Lung (tissue), 12 donors: ENCODE data around the gene RPL11. TPM values are rescaled to one million over a fixed set of nuclear protein-coding genes. Genes with fewer than 3 reads are reported as not detected.

Experiments used
- ATAC-seq: fragments of 200-7000 bp; cut with Tn5 transposase; one replicate; pipeline ENCODE4 v1.9.1; 2020; ENCODE audit warnings: moderate number of reproducible peaks; ENCODE audit not compliant: insufficient read depth, low FRiP score
- DNase-seq, 3 donors: peaks; one replicate each; pipeline ENCODE4 v3.0.0-alpha.2; 2013 to 2017
- H3K27ac ChIP-seq, 2 donors: one replicate each; pipeline ENCODE4 v1.5.1; 2013; ENCODE audit warnings: mild to moderate bottlenecking in 2 of 2, moderate library complexity in 2 of 2, control low read depth in 1 of 2, inconsistent platforms in 1 of 2, low read depth in 1 of 2, low read length in 1 of 2
- H3K27me3 ChIP-seq, 3 donors: one replicate each; pipeline ENCODE4 v1.5.1; 2013; ENCODE audit warnings: low read length in 2 of 3; ENCODE audit not compliant: control insufficient read depth in 3 of 3, insufficient read depth in 3 of 3
- H3K36me3 ChIP-seq, 4 donors: one replicate each; pipeline ENCODE4 v1.5.1; 2013; ENCODE audit warnings: low read length in 4 of 4, mild to moderate bottlenecking in 1 of 4, moderate library complexity in 1 of 4; ENCODE audit not compliant: control insufficient read depth in 4 of 4, insufficient read depth in 4 of 4
- H3K4me1 ChIP-seq, 5 donors: one replicate each; pipeline ENCODE4 v1.5.1; 2013; ENCODE audit warnings: low read length in 5 of 5, mild to moderate bottlenecking in 2 of 5, moderate library complexity in 1 of 5; ENCODE audit not compliant: control insufficient read depth in 5 of 5, insufficient read depth in 5 of 5
- H3K4me3 ChIP-seq: one replicate; pipeline ENCODE4 v1.5.1; 2013; ENCODE audit warnings: mild to moderate bottlenecking, control low read depth, moderate library complexity
- H3K9ac ChIP-seq, 2 donors: one replicate each; pipeline ENCODE4 v1.5.1; 2013; ENCODE audit warnings: low read length in 2 of 2, control low read depth in 1 of 2; ENCODE audit not compliant: insufficient read depth in 1 of 2
- H3K9me3 ChIP-seq, 4 donors: one replicate each; pipeline ENCODE4 v1.5.1; 2013; ENCODE audit warnings: low read length in 3 of 4, mild to moderate bottlenecking in 1 of 4, moderate library complexity in 1 of 4; ENCODE audit not compliant: control insufficient read depth in 4 of 4, insufficient read depth in 3 of 4
- WGBS, 2 donors: extraction: QIAGEN DNeasy Blood & Tissue Kit; methylation state at CpG; one replicate each; pipeline ENCODE4 v1.1.7; 2013; 5-methylcytosine and 5-hydroxymethylcytosine counted together
- polyA plus RNA-seq, 2 donors: library from polyadenylated mRNA; stranded (reverse); fragments of 200-250 nt; gene quantifications; one replicate each; pipeline ENCODE4 v1.2.1, GENCODE V29; 2013
- total RNA-seq, 2 donors: library from RNA; depleted of rRNA in 1 of 2; stranded (reverse); fragments of >200 nt in 1 of 2; gene quantifications; one replicate each; pipeline ENCODE4 v1.2.1, GENCODE V29; 2014 to 2021
- TF ChIP-seq, protein P1 (sequence below): IDR thresholded peaks from 2 replicates; pipeline ENCODE4 v1.5.1; 2012; ENCODE audit warnings: mild to moderate bottlenecking; ENCODE audit errors: control extremely low read depth, extremely low read depth
- donor health status: control.
- donor health status: control.
- donor health status: Bipolar disorder and iron deficiency.
- donor health status: healthy.
- donor health status: DM: yes; HTN: yes; CAD: no.

The RPL11 gene
- total and polyA plus RNA-seq, 4 donors = 775 to 3,087 (median 1,442) TPM

DNA sequence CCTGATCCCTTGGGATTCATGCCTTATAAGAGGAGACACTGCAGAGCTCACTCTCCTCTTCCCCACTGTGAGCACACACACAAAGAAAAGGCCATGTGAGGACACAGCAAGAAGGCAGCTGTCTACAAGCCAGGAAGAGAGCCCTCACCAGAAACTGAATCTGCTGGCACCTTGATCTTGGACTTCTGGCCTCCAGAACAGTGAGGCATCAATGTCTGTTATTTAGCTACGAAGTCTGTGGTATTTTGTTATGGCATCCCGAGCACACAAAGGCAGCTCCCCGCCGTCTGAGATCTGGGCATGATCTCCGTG, 47.1 kb upstream of the RPL11 start:
- H3K27me3 ChIP-seq = no peaks in the 10 kb centered on the region
- ATAC-seq (no peak), DNase-seq (no peak)
- H3K27ac ChIP-seq = no peak overlapping the region
- no peaks in the 10 kb centered on the region for H3K4me1 ChIP-seq
- no peaks in the 10 kb centered on the region for H3K36me3 ChIP-seq
- 89 to 92% methylated on average over 5 of the region's 5 CpGs for WGBS, 2 donors
- H3K9ac ChIP-seq = no peak overlapping the region
- no peaks in the 10 kb centered on the region for H3K9me3 ChIP-seq
- TF ChIP-seq, protein P1, sequence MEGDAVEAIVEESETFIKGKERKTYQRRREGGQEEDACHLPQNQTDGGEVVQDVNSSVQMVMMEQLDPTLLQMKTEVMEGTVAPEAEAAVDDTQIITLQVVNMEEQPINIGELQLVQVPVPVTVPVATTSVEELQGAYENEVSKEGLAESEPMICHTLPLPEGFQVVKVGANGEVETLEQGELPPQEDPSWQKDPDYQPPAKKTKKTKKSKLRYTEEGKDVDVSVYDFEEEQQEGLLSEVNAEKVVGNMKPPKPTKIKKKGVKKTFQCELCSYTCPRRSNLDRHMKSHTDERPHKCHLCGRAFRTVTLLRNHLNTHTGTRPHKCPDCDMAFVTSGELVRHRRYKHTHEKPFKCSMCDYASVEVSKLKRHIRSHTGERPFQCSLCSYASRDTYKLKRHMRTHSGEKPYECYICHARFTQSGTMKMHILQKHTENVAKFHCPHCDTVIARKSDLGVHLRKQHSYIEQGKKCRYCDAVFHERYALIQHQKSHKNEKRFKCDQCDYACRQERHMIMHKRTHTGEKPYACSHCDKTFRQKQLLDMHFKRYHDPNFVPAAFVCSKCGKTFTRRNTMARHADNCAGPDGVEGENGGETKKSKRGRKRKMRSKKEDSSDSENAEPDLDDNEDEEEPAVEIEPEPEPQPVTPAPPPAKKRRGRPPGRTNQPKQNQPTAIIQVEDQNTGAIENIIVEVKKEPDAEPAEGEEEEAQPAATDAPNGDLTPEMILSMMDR = no peak
- no peak overlapping the region for H3K4me3 ChIP-seq

DNA sequence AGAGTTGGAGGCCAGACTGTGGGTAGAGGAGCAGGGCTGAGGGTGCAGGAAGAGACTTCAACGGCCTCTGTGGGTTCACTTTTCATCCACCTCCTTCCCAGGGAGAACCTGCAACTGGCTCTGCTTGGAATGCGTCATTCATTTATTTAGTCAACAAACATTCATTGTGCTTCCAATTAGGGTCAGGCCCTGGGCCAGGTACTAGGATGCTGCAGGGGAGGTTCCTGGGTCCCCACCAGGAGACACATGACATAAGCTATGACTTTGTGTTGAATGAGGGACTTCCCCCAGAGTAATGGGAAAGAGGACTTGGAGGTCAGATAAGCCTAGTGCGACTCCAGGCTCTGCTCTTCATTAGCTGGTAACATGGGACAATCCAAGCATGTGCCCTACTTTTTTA, 46.3 kb upstream of the RPL11 start:
- 86 to 93% methylated on average over 3 of the region's 3 CpGs for WGBS, 2 donors
- no peak for DNase-seq
- Histone ChIP-seq H3K9ac (no peak overlapping the region), H3K27me3 (no peaks in the 10 kb centered on the region), H3K27ac (no peak overlapping the region), H3K4me1 (no peaks in the 10 kb centered on the region), H3K4me3 (no peak overlapping the region), H3K36me3 (no peaks in the 10 kb centered on the region), H3K9me3 (no peaks in the 10 kb centered on the region)
- TF ChIP-seq, protein P1 = no peak
- no peak for ATAC-seq

GRCh38 chr1:23646091-23646490, 45.5 kb upstream of the RPL11 start:
- Histone ChIP-seq H3K36me3 (no peaks in the 10 kb centered on the region), H3K9ac (no peak overlapping the region), H3K4me1 (no peaks in the 10 kb centered on the region), H3K4me3 (no peak overlapping the region), H3K27me3 (no peaks in the 10 kb centered on the region), H3K9me3 (no peaks in the 10 kb centered on the region), H3K27ac (no peak overlapping the region)
- 87 to 91% methylated on average over 4 of the region's 4 CpGs for WGBS, 2 donors
- ATAC-seq = no peak
- TF ChIP-seq, protein P1 = no peak
- DNase-seq = no peak

DNA sequence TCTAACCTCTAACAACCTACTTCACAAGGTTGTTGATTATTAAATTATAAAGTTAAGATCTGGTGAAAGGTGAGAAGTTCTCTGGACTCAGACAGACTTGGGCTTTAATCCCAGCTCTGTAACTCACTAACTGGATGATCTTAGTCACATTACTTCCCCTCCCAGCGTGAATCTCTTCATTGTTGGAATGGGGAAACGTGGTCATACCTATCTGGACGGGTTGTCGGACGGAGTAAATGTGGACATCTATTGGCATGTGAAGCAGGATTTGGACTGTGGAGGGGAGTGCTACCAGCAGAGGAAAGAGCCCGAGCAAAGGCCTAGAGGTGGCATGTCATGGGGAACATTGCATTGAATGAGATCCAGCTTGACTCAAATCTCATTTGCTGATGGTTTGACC, 45.1 kb upstream of the RPL11 start:
- Histone ChIP-seq H3K4me1 (no peaks in the 10 kb centered on the region), H3K27me3 (no peaks in the 10 kb centered on the region), H3K9ac (no peak overlapping the region), H3K36me3 (no peaks in the 10 kb centered on the region), H3K9me3 (no peaks in the 10 kb centered on the region), H3K27ac (no peak overlapping the region), H3K4me3 (no peak overlapping the region)
- ATAC-seq = no peak
- WGBS, 2 donors = 86 to 89% methylated on average over 6 of the region's 6 CpGs
- DNase-seq = no peak
- TF ChIP-seq, protein P1 = no peak
